Measurements from ENCODE around the gene TARBP1.

GRCh38 chr1:234388094-234388493 is 90.9 kb downstream of the TARBP1 start:
- TF ChIP-seq POLR2AphosphoS5 (IDR thresholded peaks at IDR 0.05) (no peak), POLR2A (IDR thresholded peaks at IDR 0.05) (no peak)
- TF ChIP-seq, protein P1, sequence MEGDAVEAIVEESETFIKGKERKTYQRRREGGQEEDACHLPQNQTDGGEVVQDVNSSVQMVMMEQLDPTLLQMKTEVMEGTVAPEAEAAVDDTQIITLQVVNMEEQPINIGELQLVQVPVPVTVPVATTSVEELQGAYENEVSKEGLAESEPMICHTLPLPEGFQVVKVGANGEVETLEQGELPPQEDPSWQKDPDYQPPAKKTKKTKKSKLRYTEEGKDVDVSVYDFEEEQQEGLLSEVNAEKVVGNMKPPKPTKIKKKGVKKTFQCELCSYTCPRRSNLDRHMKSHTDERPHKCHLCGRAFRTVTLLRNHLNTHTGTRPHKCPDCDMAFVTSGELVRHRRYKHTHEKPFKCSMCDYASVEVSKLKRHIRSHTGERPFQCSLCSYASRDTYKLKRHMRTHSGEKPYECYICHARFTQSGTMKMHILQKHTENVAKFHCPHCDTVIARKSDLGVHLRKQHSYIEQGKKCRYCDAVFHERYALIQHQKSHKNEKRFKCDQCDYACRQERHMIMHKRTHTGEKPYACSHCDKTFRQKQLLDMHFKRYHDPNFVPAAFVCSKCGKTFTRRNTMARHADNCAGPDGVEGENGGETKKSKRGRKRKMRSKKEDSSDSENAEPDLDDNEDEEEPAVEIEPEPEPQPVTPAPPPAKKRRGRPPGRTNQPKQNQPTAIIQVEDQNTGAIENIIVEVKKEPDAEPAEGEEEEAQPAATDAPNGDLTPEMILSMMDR (IDR thresholded peaks at IDR 0.05) = no peak
